DND-41 (cell line): Measurements from ENCODE around the gene MET.

Experiments used
- ATAC-seq: fragments of 200-7000 bp; cut with Tn5 transposase; 3 replicates; pipeline ENCODE4 v1.9.1; 2021; ENCODE audit warnings: low read depth; ENCODE audit not compliant: insufficient read depth
- DNase-seq: peaks from one replicate; pipeline ENCODE4 v3.0.0-alpha.2; 2020
- H2AFZ ChIP-seq: 2 replicates; pipeline ENCODE4 v1.6.0; 2012; ENCODE audit warnings: low read depth, low read length
- H3K27ac ChIP-seq: 2 replicates; pipeline ENCODE4 v1.5.1; 2012; ENCODE audit warnings: low read length, inconsistent platforms
- H3K27me3 ChIP-seq: fragments of 200-600 bp; sonication (generic); 2 replicates; pipeline ENCODE4 v1.6.0; 2012; ENCODE audit warnings: low read length, mild to moderate bottlenecking, inconsistent platforms; ENCODE audit not compliant: insufficient read depth, poor library complexity
- H3K36me3 ChIP-seq: 2 replicates; pipeline ENCODE4 v1.5.1; 2012; ENCODE audit warnings: low read length, inconsistent platforms; ENCODE audit not compliant: insufficient read depth
- H3K4me1 ChIP-seq: 2 replicates; pipeline ENCODE4 v1.5.1; 2012; ENCODE audit warnings: mild to moderate bottlenecking, low read length; ENCODE audit not compliant: insufficient read depth
- H3K4me2 ChIP-seq: 2 replicates; pipeline ENCODE4 v1.6.0; 2012; ENCODE audit warnings: mild to moderate bottlenecking, moderate library complexity, low read length, inconsistent platforms; ENCODE audit not compliant: insufficient read depth
- H3K4me3 ChIP-seq, 2 experiments: fragments of 200-600 bp in 1 of 2; shearing (Covaris generic) in 1 of 2; 2 replicates each; pipeline ENCODE4 v1.5.1; 2012 to 2016; ENCODE audit warnings: inconsistent platforms in 2 of 2, low read length in 2 of 2, mild to moderate bottlenecking in 2 of 2, low read depth in 1 of 2, moderate library complexity in 1 of 2
- H3K79me2 ChIP-seq: 2 replicates; pipeline ENCODE4 v1.6.0; 2012; ENCODE audit warnings: low read length, inconsistent platforms; ENCODE audit not compliant: insufficient read depth
- H3K9ac ChIP-seq: 2 replicates; pipeline ENCODE4 v1.6.0; 2012; ENCODE audit warnings: low read depth, mild to moderate bottlenecking, inconsistent platforms, low read length, moderate library complexity
- H3K9me3 ChIP-seq: 2 replicates; pipeline ENCODE4 v1.5.1; 2012; ENCODE audit warnings: low read length, moderate library complexity, mild to moderate bottlenecking, inconsistent platforms; ENCODE audit not compliant: insufficient read depth, severe bottlenecking
- H4K20me1 ChIP-seq: 2 replicates; pipeline ENCODE4 v1.6.0; 2012; ENCODE audit warnings: low read length; ENCODE audit not compliant: insufficient read depth
- EZH2 ChIP-seq: IDR thresholded peaks from 3 replicates; pipeline ENCODE4 v1.6.1; 2012; ENCODE audit warnings: borderline replicate concordance, low read depth, mild to moderate bottlenecking, moderate library complexity, low read length, inconsistent platforms; ENCODE audit not compliant: severe bottlenecking
- TF ChIP-seq, protein P1 (sequence below): IDR thresholded peaks from 2 replicates; pipeline ENCODE4 v1.5.1; 2012; ENCODE audit warnings: borderline replicate concordance, low read length, moderate library complexity, mild to moderate bottlenecking; ENCODE audit not compliant: poor library complexity, severe bottlenecking; ENCODE audit errors: extremely low read depth

Gene MET

DNA sequence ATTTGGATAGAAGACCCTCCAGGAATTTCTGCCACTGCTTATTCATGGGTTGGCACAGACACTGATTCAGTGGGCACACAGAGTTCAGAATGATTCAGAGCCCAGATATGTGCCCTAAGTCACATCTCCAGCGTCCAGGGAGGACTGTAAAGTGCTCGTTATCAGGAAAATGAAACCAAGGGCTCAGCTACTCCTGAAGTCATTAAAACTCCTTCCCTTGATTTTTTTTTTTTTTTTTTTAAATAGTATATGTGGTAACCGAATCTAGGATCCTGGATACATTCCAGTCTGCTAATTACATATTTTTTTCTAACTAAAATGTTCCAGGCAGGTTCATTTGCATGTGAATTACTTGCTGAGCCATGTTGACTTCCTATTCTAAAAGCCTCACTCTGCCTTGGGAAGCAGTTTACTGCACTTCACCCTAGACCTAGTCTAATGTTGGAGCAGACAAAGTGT lies 34.7 kb downstream of the MET start:
- H3K4me2 ChIP-seq: no peak overlapping the region
- H3K4me3 ChIP-seq: no peak overlapping the region
- H3K4me1 ChIP-seq: no peaks in the 10 kb centered on the region
- H4K20me1 ChIP-seq: no peaks in the 10 kb centered on the region
- H3K27ac ChIP-seq: no peak overlapping the region
- no peak for ATAC-seq
- TF ChIP-seq EZH2: no peak
- TF ChIP-seq, protein P1, sequence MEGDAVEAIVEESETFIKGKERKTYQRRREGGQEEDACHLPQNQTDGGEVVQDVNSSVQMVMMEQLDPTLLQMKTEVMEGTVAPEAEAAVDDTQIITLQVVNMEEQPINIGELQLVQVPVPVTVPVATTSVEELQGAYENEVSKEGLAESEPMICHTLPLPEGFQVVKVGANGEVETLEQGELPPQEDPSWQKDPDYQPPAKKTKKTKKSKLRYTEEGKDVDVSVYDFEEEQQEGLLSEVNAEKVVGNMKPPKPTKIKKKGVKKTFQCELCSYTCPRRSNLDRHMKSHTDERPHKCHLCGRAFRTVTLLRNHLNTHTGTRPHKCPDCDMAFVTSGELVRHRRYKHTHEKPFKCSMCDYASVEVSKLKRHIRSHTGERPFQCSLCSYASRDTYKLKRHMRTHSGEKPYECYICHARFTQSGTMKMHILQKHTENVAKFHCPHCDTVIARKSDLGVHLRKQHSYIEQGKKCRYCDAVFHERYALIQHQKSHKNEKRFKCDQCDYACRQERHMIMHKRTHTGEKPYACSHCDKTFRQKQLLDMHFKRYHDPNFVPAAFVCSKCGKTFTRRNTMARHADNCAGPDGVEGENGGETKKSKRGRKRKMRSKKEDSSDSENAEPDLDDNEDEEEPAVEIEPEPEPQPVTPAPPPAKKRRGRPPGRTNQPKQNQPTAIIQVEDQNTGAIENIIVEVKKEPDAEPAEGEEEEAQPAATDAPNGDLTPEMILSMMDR: no peak
- H3K27me3 ChIP-seq: peaks cover 9% of the 10 kb centered on the region
- no peak overlapping the region for H2AFZ ChIP-seq
- no peak overlapping the region for H3K9ac ChIP-seq
- H3K36me3 ChIP-seq: no peaks in the 10 kb centered on the region
- H3K79me2 ChIP-seq: no peaks in the 10 kb centered on the region
- no peak for DNase-seq
- H3K9me3 ChIP-seq: no peaks in the 10 kb centered on the region

DNA sequence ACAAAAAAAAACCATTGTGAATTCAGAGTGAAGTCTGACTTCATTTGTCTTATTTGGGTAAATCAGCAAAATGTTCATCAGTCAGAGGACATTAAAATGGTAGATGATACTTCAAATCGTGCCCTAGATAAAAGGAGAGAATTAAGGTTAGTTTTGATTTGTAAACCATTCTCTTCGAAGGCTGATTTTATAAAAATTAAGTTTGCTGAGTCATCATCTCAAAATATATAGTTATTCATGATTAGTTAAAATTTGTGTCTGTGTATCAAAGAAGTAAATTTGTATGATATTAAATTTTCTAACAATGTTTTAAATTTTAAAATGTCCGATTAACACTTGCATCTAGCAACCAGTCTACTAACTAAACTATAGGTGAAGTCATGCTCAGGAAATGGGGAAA lies 35.3 kb downstream of the MET start:
- no peak overlapping the region for H3K27ac ChIP-seq
- H3K4me1 ChIP-seq: no peaks in the 10 kb centered on the region
- H3K4me3 ChIP-seq: no peak overlapping the region

DNA sequence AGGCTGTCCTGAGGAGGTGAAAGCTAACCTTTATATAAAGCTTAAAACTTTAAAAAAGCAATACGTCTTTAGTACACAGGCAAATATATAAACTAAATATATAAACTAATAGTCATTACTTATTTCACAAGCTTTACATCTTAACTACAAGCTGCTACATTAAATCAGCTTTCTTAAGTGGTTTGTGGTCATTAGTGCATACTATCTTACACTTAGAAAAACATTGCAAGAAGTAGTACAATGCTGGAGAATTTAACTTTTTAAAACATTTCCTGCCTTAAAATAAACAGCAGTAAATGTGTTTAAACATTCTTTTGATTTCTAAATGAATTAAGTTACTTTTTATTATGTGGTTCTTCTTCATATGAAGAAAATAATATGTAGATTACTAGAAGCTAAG lies 36.3 kb downstream of the MET start:
- peaks cover 4% of the 10 kb centered on the region for H3K27me3 ChIP-seq
- H3K27ac ChIP-seq: no peak overlapping the region
- H3K4me3 ChIP-seq: no peak overlapping the region
- no peaks in the 10 kb centered on the region for H3K4me1 ChIP-seq
- H3K9me3 ChIP-seq: no peaks in the 10 kb centered on the region
- TF ChIP-seq, protein P1: no peak
- TF ChIP-seq EZH2: no peak
- no peak overlapping the region for H3K4me2 ChIP-seq
- ATAC-seq: no peak
- H3K36me3 ChIP-seq: no peaks in the 10 kb centered on the region
- H4K20me1 ChIP-seq: no peaks in the 10 kb centered on the region
- no peaks in the 10 kb centered on the region for H3K79me2 ChIP-seq
- no peak overlapping the region for H2AFZ ChIP-seq
- no peak overlapping the region for H3K9ac ChIP-seq
- DNase-seq: no peak

More for the DNA sequence above, 35.3 kb downstream of the MET start:
- Histone ChIP-seq H3K4me2 (no peak overlapping the region), H3K36me3 (no peaks in the 10 kb centered on the region), H3K27me3 (peaks cover 9% of the 10 kb centered on the region), H3K79me2 (no peaks in the 10 kb centered on the region), H2AFZ (no peak overlapping the region), H3K9ac (no peak overlapping the region), H4K20me1 (no peaks in the 10 kb centered on the region), H3K9me3 (no peaks in the 10 kb centered on the region)
- TF ChIP-seq, protein P1: no peak
- no peak for TF ChIP-seq EZH2
- DNase-seq: no peak
- no peak for ATAC-seq

DNA sequence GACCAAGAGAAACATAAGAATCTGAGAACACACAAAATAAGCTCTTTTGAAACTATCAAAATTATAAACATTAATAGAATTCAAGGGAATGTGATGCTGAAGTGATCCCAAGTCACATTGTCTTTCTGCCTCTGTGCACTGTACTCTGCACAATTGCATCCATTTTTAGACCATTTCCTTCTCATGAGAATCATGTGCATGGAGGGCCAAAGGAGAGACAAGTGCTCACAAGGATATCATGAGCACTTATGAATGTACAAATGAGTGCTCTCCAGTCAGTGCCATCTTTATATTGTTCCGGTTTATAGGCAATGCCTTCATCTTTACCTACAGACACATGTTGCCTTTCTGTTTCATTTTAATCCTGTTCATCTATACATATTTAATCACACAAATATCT lies 36.9 kb downstream of the MET start:
- DNase-seq: no peak
- Histone ChIP-seq H3K4me1 (no peaks in the 10 kb centered on the region), H3K27me3 (peaks cover 4% of the 10 kb centered on the region), H2AFZ (no peak overlapping the region), H3K27ac (no peak overlapping the region), H3K4me2 (no peak overlapping the region), H3K9ac (no peak overlapping the region), H3K79me2 (no peaks in the 10 kb centered on the region), H3K4me3 (no peak overlapping the region), H3K9me3 (no peaks in the 10 kb centered on the region), H3K36me3 (no peaks in the 10 kb centered on the region), H4K20me1 (no peaks in the 10 kb centered on the region)
- TF ChIP-seq, protein P1: no peak
- no peak for TF ChIP-seq EZH2
- no peak for ATAC-seq
